Ascending aorta (tissue), 2 donors: ENCODE results near the gene NCF1. TPM values are rescaled to one million over a fixed set of nuclear protein-coding genes. Genes with fewer than 3 reads are reported as not detected.
"Not testable (repeated sequence)": the region's sequence is repeated elsewhere in the genome, so short reads cannot be mapped to it uniquely, and the experiment has no call there.

ENCODE experiments used
- DNase-seq, 2 donors: peaks; one replicate each; pipeline ENCODE4 v3.0.0-alpha.2; 2019; ENCODE audit warnings: low spot score in 2 of 2
- H3K27ac ChIP-seq, 2 donors: fragments of 200-600 bp; sonication (generic); one replicate each; pipeline ENCODE4 v1.5.1; 2016 to 2017; ENCODE audit warnings: mild to moderate bottlenecking in 1 of 2
- H3K27me3 ChIP-seq: fragments of 200-600 bp; sonication (generic); one replicate; pipeline ENCODE4 v1.5.1; 2017
- H3K36me3 ChIP-seq, 2 donors: fragments of 200-600 bp; sonication (generic); one replicate each; pipeline ENCODE4 v1.5.1; 2016
- H3K4me1 ChIP-seq, 2 donors: fragments of 200-600 bp; sonication (generic); one replicate each; pipeline ENCODE4 v1.5.1; 2016 to 2017; ENCODE audit warnings: mild to moderate bottlenecking in 1 of 2
- H3K4me3 ChIP-seq, 2 donors: fragments of 200-600 bp; sonication (generic); one replicate each; pipeline ENCODE4 v1.5.1; 2016 to 2017; ENCODE audit warnings: mild to moderate bottlenecking in 1 of 2
- H3K9me3 ChIP-seq, 2 donors: fragments of 200-600 bp; sonication (generic); one replicate each; pipeline ENCODE4 v1.5.1; 2016
- intact Hi-C: fragments of 100-400 bp; cut with DNase I; formaldehyde crosslinking; loops from one replicate; pipeline ENCODE4 v1.15.1; 2023
- total RNA-seq: library from RNA; depleted of rRNA; stranded (reverse); fragments of >200 nt; gene quantifications from one replicate; pipeline ENCODE4 v1.1.0, GENCODE V29; 2016

NCF1 gene
- total RNA-seq, 1 donor from 2014 or later = 4.0 TPM

GRCh38 chr7:74820146-74820805 is 46.5 kb downstream of the NCF1 start:
- H3K27ac ChIP-seq, H3K4me1 ChIP-seq, DNase-seq, H3K4me3 ChIP-seq, H3K36me3 ChIP-seq, intact Hi-C loops, H3K9me3 ChIP-seq, H3K27me3 ChIP-seq: not testable (repeated sequence)

GRCh38 chr7:74821259-74821658 is 47.4 kb downstream of the NCF1 start:
- H3K4me3 ChIP-seq, DNase-seq, intact Hi-C loops, H3K27ac ChIP-seq, H3K4me1 ChIP-seq, H3K36me3 ChIP-seq, H3K9me3 ChIP-seq, H3K27me3 ChIP-seq: not testable (repeated sequence)

GRCh38 chr7:74829959-74830358 is 56.1 kb downstream of the NCF1 start:
- H3K9me3 ChIP-seq, H3K27me3 ChIP-seq, H3K27ac ChIP-seq, H3K4me3 ChIP-seq, H3K4me1 ChIP-seq, DNase-seq, H3K36me3 ChIP-seq, intact Hi-C loops: not testable (repeated sequence)

- H3K36me3 ChIP-seq, H3K4me1 ChIP-seq, H3K9me3 ChIP-seq, H3K27ac ChIP-seq, DNase-seq, H3K4me3 ChIP-seq, H3K27me3 ChIP-seq, intact Hi-C loops: not testable (repeated sequence)
These were observed 56.6 kb downstream of the NCF1 start for GRCh38 chr7:74830411-74830810.

Other genes starting within 250 kb of the NCF1 start
- gene GTF2I, start 116.3 kb upstream of the NCF1 start, total RNA-seq = 112 TPM
- 0.32 TPM for gene GTF2IRD2, start 77.6 kb downstream of the NCF1 start, total RNA-seq
- gene CASTOR2, start 190.7 kb downstream of the NCF1 start, total RNA-seq = 4.9 TPM